Brain microvascular endothelial cell (primary cell): Measurements from ENCODE around the gene PGAP2.

ENCODE experiments used
- DNase-seq: peaks from one replicate; pipeline ENCODE4 v3.0.0-alpha.2; 2020
- H3K27ac ChIP-seq: fragments of 250-450 bp; sonication (Bioruptor Pico); 2 replicates; pipeline ENCODE4 v1.5.1; 2020; ENCODE audit warnings: mild to moderate bottlenecking, moderate library complexity
- H3K27me3 ChIP-seq: fragments of 250-450 bp; sonication (Bioruptor Pico); replicated peaks from 2 replicates; pipeline ENCODE4 v1.5.1; 2020; ENCODE audit warnings: mild to moderate bottlenecking
- H3K36me3 ChIP-seq: fragments of 250-450 bp; sonication (Bioruptor Pico); replicated peaks from 2 replicates; pipeline ENCODE4 v1.5.1; 2020; ENCODE audit warnings: mild to moderate bottlenecking
- H3K4me3 ChIP-seq: 2 replicates; pipeline ENCODE4 v1.5.1; 2011; ENCODE audit warnings: low read depth, mild to moderate bottlenecking, control low read depth, low read length, moderate library complexity
- in situ Hi-C: cut with HindIII; loops from 2 replicates; pipeline ENCODE4 v1.10.0; 2017; ENCODE audit warnings: low sequenced_read_pairs, low pct_ligation_motif_present
- TF ChIP-seq, protein P1 (sequence below): IDR thresholded peaks from 2 replicates; pipeline ENCODE4 v1.5.1; 2011; ENCODE audit warnings: low read depth, mild to moderate bottlenecking, moderate library complexity, low read length, control low read depth, inconsistent platforms; ENCODE audit errors: missing control alignments

Gene PGAP2

DNA sequence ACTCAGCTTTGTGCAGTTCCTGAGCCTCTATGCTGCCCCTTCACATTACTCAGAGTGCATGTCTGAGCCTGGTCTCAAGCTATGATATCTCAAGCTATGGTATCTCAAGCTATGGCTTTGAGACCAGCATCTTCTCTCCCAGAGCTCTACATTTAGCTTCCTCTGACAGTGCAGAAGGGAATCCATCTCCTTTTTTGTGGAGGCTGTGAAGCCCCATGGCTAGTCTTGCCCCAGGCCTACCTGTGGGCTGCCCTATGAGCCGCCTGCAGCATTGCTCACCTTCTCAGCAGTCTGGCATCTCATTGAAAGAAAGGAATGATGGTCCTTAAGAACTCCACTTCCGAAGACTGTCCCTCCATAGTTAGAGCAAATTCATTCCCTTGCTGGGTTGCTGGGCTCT, 12.6 kb downstream of the PGAP2 start:
- Histone ChIP-seq H3K27ac (no peak overlapping the region), H3K27me3 (no peaks in the 10 kb centered on the region), H3K36me3 (peaks cover 3% of the 10 kb centered on the region), H3K4me3 (no peak overlapping the region)
- no peak for DNase-seq
- in situ Hi-C loops, result no loop called here
- TF ChIP-seq, protein P1, sequence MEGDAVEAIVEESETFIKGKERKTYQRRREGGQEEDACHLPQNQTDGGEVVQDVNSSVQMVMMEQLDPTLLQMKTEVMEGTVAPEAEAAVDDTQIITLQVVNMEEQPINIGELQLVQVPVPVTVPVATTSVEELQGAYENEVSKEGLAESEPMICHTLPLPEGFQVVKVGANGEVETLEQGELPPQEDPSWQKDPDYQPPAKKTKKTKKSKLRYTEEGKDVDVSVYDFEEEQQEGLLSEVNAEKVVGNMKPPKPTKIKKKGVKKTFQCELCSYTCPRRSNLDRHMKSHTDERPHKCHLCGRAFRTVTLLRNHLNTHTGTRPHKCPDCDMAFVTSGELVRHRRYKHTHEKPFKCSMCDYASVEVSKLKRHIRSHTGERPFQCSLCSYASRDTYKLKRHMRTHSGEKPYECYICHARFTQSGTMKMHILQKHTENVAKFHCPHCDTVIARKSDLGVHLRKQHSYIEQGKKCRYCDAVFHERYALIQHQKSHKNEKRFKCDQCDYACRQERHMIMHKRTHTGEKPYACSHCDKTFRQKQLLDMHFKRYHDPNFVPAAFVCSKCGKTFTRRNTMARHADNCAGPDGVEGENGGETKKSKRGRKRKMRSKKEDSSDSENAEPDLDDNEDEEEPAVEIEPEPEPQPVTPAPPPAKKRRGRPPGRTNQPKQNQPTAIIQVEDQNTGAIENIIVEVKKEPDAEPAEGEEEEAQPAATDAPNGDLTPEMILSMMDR, result no peak

DNA sequence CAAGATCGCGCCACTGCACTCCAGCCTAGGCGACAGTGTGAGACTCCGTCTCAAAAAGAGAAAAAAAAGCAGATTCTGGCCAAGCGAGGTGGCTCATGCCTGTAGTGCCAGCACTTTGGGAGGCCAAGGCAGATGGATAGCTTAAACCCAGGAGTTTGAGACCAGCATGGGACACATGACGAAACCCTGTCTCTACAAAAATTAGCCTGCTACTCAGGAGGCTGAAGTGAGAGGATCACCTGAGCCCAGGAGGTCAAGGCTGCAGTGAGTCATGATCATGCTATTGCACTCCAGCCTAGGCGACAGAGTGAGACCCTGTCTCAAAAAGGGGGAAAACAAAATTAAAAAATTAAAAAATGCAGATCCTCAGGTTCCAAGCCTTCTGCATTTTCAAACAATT, 14.0 kb downstream of the PGAP2 start:
- in situ Hi-C loops, result no loop called here
- Histone ChIP-seq H3K4me3 (no peak overlapping the region), H3K36me3 (peaks cover 15% of the 10 kb centered on the region), H3K27ac (no peak overlapping the region), H3K27me3 (no peaks in the 10 kb centered on the region)
- no peak for DNase-seq
- TF ChIP-seq, protein P1, result no peak

DNA sequence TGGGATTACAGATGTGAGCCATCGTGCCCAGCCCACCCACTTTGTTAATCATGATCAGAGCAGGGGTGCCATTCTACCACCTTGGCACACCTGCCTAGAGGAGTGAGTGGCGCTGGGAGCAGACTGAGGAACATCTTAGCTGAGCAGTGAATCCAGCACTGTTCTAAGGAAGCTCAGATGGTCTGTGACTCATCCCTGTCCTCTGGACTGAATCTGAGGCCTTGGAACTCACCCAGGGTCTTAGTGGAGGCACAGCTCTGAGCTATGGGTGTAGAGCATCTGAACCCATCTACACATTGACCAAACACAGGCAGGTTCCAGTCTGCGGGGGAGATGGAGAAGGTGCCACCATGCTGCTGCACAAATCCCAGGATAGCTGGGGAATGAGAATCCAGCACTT, 14.9 kb downstream of the PGAP2 start:
- Histone ChIP-seq H3K27ac (no peak overlapping the region), H3K27me3 (no peaks in the 10 kb centered on the region), H3K36me3 (peaks cover 24% of the 10 kb centered on the region), H3K4me3 (no peak overlapping the region)
- TF ChIP-seq, protein P1, result no peak
- DNase-seq, result peak; percentile 70
- in situ Hi-C loops, result no loop called here

- DNase-seq, result no peak
- in situ Hi-C loops, result no loop called here
- Histone ChIP-seq H3K27me3 (no peaks in the 10 kb centered on the region), H3K27ac (no peak overlapping the region), H3K36me3 (peaks cover 24% of the 10 kb centered on the region), H3K4me3 (no peak overlapping the region)
- TF ChIP-seq, protein P1, result no peak
These were observed 15.6 kb downstream of the PGAP2 start for GRCh38 chr11:3823762-3824506.

DNA sequence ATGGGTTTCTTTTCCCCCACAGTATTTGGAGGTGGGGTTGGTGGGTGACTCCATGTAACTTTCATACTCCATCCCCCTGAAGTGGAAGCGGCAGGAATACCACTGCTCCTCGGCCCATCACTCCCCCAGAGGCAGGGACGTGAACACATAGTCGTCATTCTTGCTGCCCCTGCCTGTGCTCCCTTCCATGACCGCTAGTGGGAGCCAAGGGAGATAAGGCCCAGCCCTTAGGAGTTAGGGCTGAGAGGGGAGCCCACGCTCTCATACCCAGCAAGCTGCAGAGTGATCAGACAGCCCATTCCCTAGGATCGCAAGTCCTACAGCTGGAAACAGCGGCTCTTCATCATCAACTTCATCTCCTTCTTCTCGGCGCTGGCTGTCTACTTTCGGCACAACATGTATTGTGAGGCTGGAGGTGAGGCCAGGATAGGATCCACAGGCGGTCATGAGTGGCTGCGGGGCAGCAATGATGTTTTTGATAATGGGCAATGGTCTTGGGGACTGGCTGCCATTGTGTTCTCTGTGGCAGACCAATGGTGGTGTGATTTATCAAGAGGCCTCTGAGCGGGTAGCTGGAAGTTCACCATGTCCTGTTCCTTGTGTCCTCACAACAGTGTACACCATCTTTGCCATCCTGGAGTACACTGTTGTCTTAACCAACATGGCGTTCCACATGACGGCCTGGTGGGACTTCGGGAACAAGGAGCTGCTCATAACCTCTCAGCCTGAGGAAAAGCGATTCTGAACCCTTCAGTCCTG, 16.5 kb downstream of the PGAP2 start:
- Histone ChIP-seq H3K4me3 (no peak overlapping the region), H3K36me3 (peaks cover 30% of the 10 kb centered on the region), H3K27me3 (no peaks in the 10 kb centered on the region), H3K27ac (no peak overlapping the region)
- in situ Hi-C loops, result loop anchor here (25.0 kb wide), 1 partner anchor 237 kb away; no protein-coding TSS in a partner anchor
- peak; percentile 47 for DNase-seq
- TF ChIP-seq, protein P1, result peak; percentile 69
